ENCODE data around the gene MGST1.

MGST1 gene

GRCh38 chr12:16347391-16348298 lies at the start of gene MGST1:
TSS of gene MGST1 (plus strand) at chr12:16347645. CDS start at chr12:16354253, 6,608 bp downstream.
- Histone ChIP-seq H3K4me2 (no peak within 1 kb of the TSS), H3K9me3 (no peaks in the 10 kb centered on the region), H3K4me1 (no peaks in the 10 kb centered on the region), H3K36me3 (no peaks in the 10 kb centered on the region), H4K20me1 (no peaks in the 10 kb centered on the region), H3K27me3 (no peaks in the 10 kb centered on the region), H3K4me3 (no peak within 1 kb of the TSS), H3K9ac (no peak within 1 kb of the TSS), H3K27ac (no peak within 1 kb of the TSS)
- no peak for TF ChIP-seq Cebpa-rat (IDR thresholded peaks at IDR 0.05)

GRCh38 chr12:16299403-16299802 lies 48.0 kb upstream of the MGST1 start:
- Histone ChIP-seq H3K4me2 (no peak overlapping the region), H4K20me1 (no peaks in the 10 kb centered on the region), H3K4me1 (no peaks in the 10 kb centered on the region), H3K4me3 (no peak overlapping the region), H3K27ac (no peak overlapping the region), H3K9me3 (no peaks in the 10 kb centered on the region), H3K36me3 (no peaks in the 10 kb centered on the region), H3K27me3 (no peaks in the 10 kb centered on the region), H3K9ac (no peak overlapping the region)
- no peak for TF ChIP-seq Cebpa-rat (IDR thresholded peaks at IDR 0.05)

GRCh38 chr12:16300122-16300521 lies 47.3 kb upstream of the MGST1 start:
- Histone ChIP-seq H3K9me3 (no peaks in the 10 kb centered on the region), H3K9ac (no peak overlapping the region), H3K4me3 (no peak overlapping the region), H3K4me2 (no peak overlapping the region), H3K27me3 (no peaks in the 10 kb centered on the region), H3K27ac (no peak overlapping the region), H3K4me1 (no peaks in the 10 kb centered on the region), H3K36me3 (no peaks in the 10 kb centered on the region), H4K20me1 (no peaks in the 10 kb centered on the region)
- TF ChIP-seq Cebpa-rat (IDR thresholded peaks at IDR 0.05): no peak

GRCh38 chr12:16300736-16301135 lies 46.7 kb upstream of the MGST1 start:
- Histone ChIP-seq H3K4me3 (no peak overlapping the region), H3K9ac (no peak overlapping the region), H3K27me3 (no peaks in the 10 kb centered on the region), H3K4me1 (no peaks in the 10 kb centered on the region), H3K9me3 (no peaks in the 10 kb centered on the region), H3K4me2 (no peak overlapping the region), H3K36me3 (no peaks in the 10 kb centered on the region), H4K20me1 (no peaks in the 10 kb centered on the region), H3K27ac (no peak overlapping the region)
- no peak for TF ChIP-seq Cebpa-rat (IDR thresholded peaks at IDR 0.05)

GRCh38 chr12:16303939-16304338 lies 43.5 kb upstream of the MGST1 start:
- TF ChIP-seq Cebpa-rat (IDR thresholded peaks at IDR 0.05): no peak
- H3K9me3 ChIP-seq: peaks cover 3% of the 10 kb centered on the region; the same call in 1 of the 2 replicates
- H3K36me3 ChIP-seq: no peaks in the 10 kb centered on the region
- no peak overlapping the region for H3K4me3 ChIP-seq
- no peak overlapping the region for H3K4me2 ChIP-seq
- no peaks in the 10 kb centered on the region for H3K27me3 ChIP-seq
- no peaks in the 10 kb centered on the region for H4K20me1 ChIP-seq
- H3K9ac ChIP-seq: no peak overlapping the region
- H3K4me1 ChIP-seq: no peaks in the 10 kb centered on the region
- no peak overlapping the region for H3K27ac ChIP-seq

GRCh38 chr12:16307856-16308475 lies 39.5 kb upstream of the MGST1 start:
- Histone ChIP-seq H3K27me3 (no peaks in the 10 kb centered on the region), H3K4me1 (no peaks in the 10 kb centered on the region), H3K27ac (no peak overlapping the region), H3K4me3 (no peak overlapping the region), H3K9ac (no peak overlapping the region), H3K4me2 (no peak overlapping the region), H3K9me3 (peaks cover 11% of the 10 kb centered on the region; the same call in 1 of the 2 replicates), H4K20me1 (no peaks in the 10 kb centered on the region), H3K36me3 (no peaks in the 10 kb centered on the region)
- no peak for TF ChIP-seq Cebpa-rat (IDR thresholded peaks at IDR 0.05)

- Histone ChIP-seq H3K9ac (no peak overlapping the region), H3K4me3 (no peak overlapping the region), H4K20me1 (no peaks in the 10 kb centered on the region), H3K36me3 (no peaks in the 10 kb centered on the region), H3K9me3 (peaks cover 11% of the 10 kb centered on the region; the same call in 1 of the 2 replicates), H3K4me2 (no peak overlapping the region), H3K27me3 (no peaks in the 10 kb centered on the region), H3K27ac (no peak overlapping the region), H3K4me1 (no peaks in the 10 kb centered on the region)
- no peak for TF ChIP-seq Cebpa-rat (IDR thresholded peaks at IDR 0.05)
Observed at GRCh38 chr12:16310934-16311333, 36.5 kb upstream of the MGST1 start.

- Histone ChIP-seq H3K36me3 (no peaks in the 10 kb centered on the region), H3K4me1 (no peaks in the 10 kb centered on the region), H3K27ac (no peak overlapping the region), H4K20me1 (no peaks in the 10 kb centered on the region), H3K9ac (no peak overlapping the region), H3K4me2 (no peak overlapping the region), H3K9me3 (no peaks in the 10 kb centered on the region), H3K4me3 (no peak overlapping the region), H3K27me3 (no peaks in the 10 kb centered on the region)
- TF ChIP-seq Cebpa-rat (IDR thresholded peaks at IDR 0.05): no peak
Observed at GRCh38 chr12:16323010-16323409, 24.4 kb upstream of the MGST1 start.

GRCh38 chr12:16323638-16324037 lies 23.8 kb upstream of the MGST1 start:
- Histone ChIP-seq H3K27ac (no peak overlapping the region), H4K20me1 (no peaks in the 10 kb centered on the region), H3K4me2 (no peak overlapping the region), H3K4me1 (no peaks in the 10 kb centered on the region), H3K36me3 (no peaks in the 10 kb centered on the region), H3K27me3 (no peaks in the 10 kb centered on the region), H3K9ac (no peak overlapping the region), H3K9me3 (no peaks in the 10 kb centered on the region), H3K4me3 (no peak overlapping the region)
- no peak for TF ChIP-seq Cebpa-rat (IDR thresholded peaks at IDR 0.05)

- H3K9ac ChIP-seq: no peak overlapping the region
- no peak overlapping the region for H3K4me3 ChIP-seq
- no peak for TF ChIP-seq Cebpa-rat (IDR thresholded peaks at IDR 0.05)
- H3K27me3 ChIP-seq: no peaks in the 10 kb centered on the region
- H4K20me1 ChIP-seq: no peaks in the 10 kb centered on the region
- H3K9me3 ChIP-seq: no peaks in the 10 kb centered on the region
- no peaks in the 10 kb centered on the region for H3K36me3 ChIP-seq
- no peak overlapping the region for H3K4me2 ChIP-seq
- H3K27ac ChIP-seq: no peak overlapping the region
- H3K4me1 ChIP-seq: no peaks in the 10 kb centered on the region
Observed at GRCh38 chr12:16324272-16324671, 23.2 kb upstream of the MGST1 start.

All from BLaER1 (cell line).